GM19328 (cell line): ENCODE results near the gene ALG2.
"Not testable (repeated sequence)": the region's sequence is repeated elsewhere in the genome, so short reads cannot be mapped to it uniquely, and the experiment has no call there.

ENCODE experiments used
- ATAC-seq: cut with Tn5 transposase; IDR thresholded peaks from one replicate; pipeline ENCODE4 v1.9.1; 2021; ENCODE audit warnings: mild to moderate bottlenecking, moderate library complexity; ENCODE audit not compliant: unreplicated experiment

The ALG2 gene

GRCh38 chr9:99197124-99197630 lies 24.6 kb downstream of the ALG2 start:
- no peak for ATAC-seq

- ATAC-seq, result not testable (repeated sequence)
Observed at GRCh38 chr9:99196484-99196883, 25.3 kb downstream of the ALG2 start.

- no peak for ATAC-seq
Observed at GRCh38 chr9:99193466-99193821, 28.3 kb downstream of the ALG2 start.

- no peak for ATAC-seq
Observed at GRCh38 chr9:99192786-99193465, 28.8 kb downstream of the ALG2 start.

- ATAC-seq, result no peak
Observed at GRCh38 chr9:99190597-99191283, 31.0 kb downstream of the ALG2 start.

- no peak for ATAC-seq
Observed at GRCh38 chr9:99189887-99190596, 31.7 kb downstream of the ALG2 start.

GRCh38 chr9:99189186-99189585 lies 32.6 kb downstream of the ALG2 start:
- ATAC-seq, result no peak

GRCh38 chr9:99187311-99187710 lies 34.4 kb downstream of the ALG2 start:
- ATAC-seq, result no peak

- no peak for ATAC-seq
Observed at GRCh38 chr9:99185934-99186333, 35.8 kb downstream of the ALG2 start.

GRCh38 chr9:99185348-99185632 lies 36.5 kb downstream of the ALG2 start:
- no peak for ATAC-seq

GRCh38 chr9:99184475-99185347 lies 37.0 kb downstream of the ALG2 start:
- peak; percentile 38 for ATAC-seq

- peak; percentile 8 for ATAC-seq
Observed at GRCh38 chr9:99184110-99184474, 37.6 kb downstream of the ALG2 start.

GRCh38 chr9:99183616-99184015 lies 38.1 kb downstream of the ALG2 start:
- no peak for ATAC-seq

GRCh38 chr9:99182356-99182755 lies 39.4 kb downstream of the ALG2 start:
- ATAC-seq, result no peak

GRCh38 chr9:99181621-99182020 lies 40.1 kb downstream of the ALG2 start:
- peak; percentile 41 for ATAC-seq

GRCh38 chr9:99181206-99181605 lies 40.5 kb downstream of the ALG2 start:
- no peak for ATAC-seq

GRCh38 chr9:99180662-99181061 lies 41.1 kb downstream of the ALG2 start:
- no peak for ATAC-seq

GRCh38 chr9:99180199-99180598 lies 41.5 kb downstream of the ALG2 start:
- no peak for ATAC-seq

GRCh38 chr9:99178912-99179872 lies 42.5 kb downstream of the ALG2 start:
- ATAC-seq, result no peak
